H9 (cell line): ENCODE results near the gene TMEM63B. TPM values are rescaled to one million over a fixed set of nuclear protein-coding genes. Genes with fewer than 3 reads are reported as not detected.

Experiments used
- DNase-seq: peaks from one replicate; pipeline ENCODE4 v3.0.0-alpha.2; 2017
- H2AFZ ChIP-seq: one replicate; pipeline ENCODE4 v1.6.1; 2013; ENCODE audit warnings: mild to moderate bottlenecking, low read length, control low read depth, moderate library complexity
- H2AK5ac ChIP-seq: 2 replicates; pipeline ENCODE4 v1.6.1; 2013; ENCODE audit warnings: low read length, control low read depth, mixed read lengths; ENCODE audit not compliant: insufficient read length
- H2BK120ac ChIP-seq: one replicate; pipeline ENCODE4 v1.6.1; 2013; ENCODE audit warnings: low read depth, mild to moderate bottlenecking, low read length, control low read depth, inconsistent platforms; ENCODE audit not compliant: poor library complexity, severe bottlenecking
- H2BK12ac ChIP-seq: 2 replicates; pipeline ENCODE4 v1.6.1; 2013; ENCODE audit warnings: low read length, control low read depth, mixed read lengths, low read depth; ENCODE audit not compliant: insufficient read length
- H2BK15ac ChIP-seq: 2 replicates; pipeline ENCODE4 v1.6.1; 2013; ENCODE audit warnings: low read depth, low read length, control low read depth
- H2BK20ac ChIP-seq: one replicate; pipeline ENCODE4 v1.6.1; 2013; ENCODE audit warnings: low read depth, mild to moderate bottlenecking, low read length, control low read depth, inconsistent platforms; ENCODE audit not compliant: poor library complexity, severe bottlenecking
- H2BK5ac ChIP-seq: 2 replicates; pipeline ENCODE4 v1.6.1; 2013; ENCODE audit warnings: low read length, control low read depth, mixed read lengths; ENCODE audit not compliant: insufficient read length
- H3K14ac ChIP-seq: 2 replicates; pipeline ENCODE4 v1.6.1; 2013; ENCODE audit warnings: low read length, control low read depth; ENCODE audit not compliant: insufficient read depth
- H3K18ac ChIP-seq: 2 replicates; pipeline ENCODE4 v1.6.1; 2013; ENCODE audit warnings: low read depth, mild to moderate bottlenecking, mixed read lengths, low read length, control low read depth; ENCODE audit not compliant: insufficient read length
- H3K23ac ChIP-seq: 2 replicates; pipeline ENCODE4 v1.6.1; 2013; ENCODE audit warnings: low read length, control low read depth, mixed read lengths, low read depth; ENCODE audit not compliant: insufficient read length
- H3K23me2 ChIP-seq: 2 replicates; pipeline ENCODE4 v1.6.1; 2013; ENCODE audit warnings: low read depth, mild to moderate bottlenecking, mixed read lengths, low read length, control low read depth; ENCODE audit not compliant: insufficient read length, poor library complexity, severe bottlenecking
- H3K27ac ChIP-seq: 2 replicates; pipeline ENCODE4 v1.5.1; 2013; ENCODE audit warnings: low read length, control low read depth, mixed read lengths, low read depth; ENCODE audit not compliant: insufficient read length
- H3K27me3 ChIP-seq: 2 replicates; pipeline ENCODE4 v1.6.1; 2013; ENCODE audit warnings: low read length, control low read depth, inconsistent platforms; ENCODE audit not compliant: insufficient read depth
- H3K4ac ChIP-seq: 2 replicates; pipeline ENCODE4 v1.6.1; 2013; ENCODE audit warnings: low read depth, mild to moderate bottlenecking, control low read depth, inconsistent platforms, low read length, moderate library complexity
- H3K4me1 ChIP-seq: 2 replicates; pipeline ENCODE4 v1.6.1; 2013; ENCODE audit warnings: low read length, control low read depth, inconsistent platforms; ENCODE audit not compliant: insufficient read depth
- H3K4me2 ChIP-seq: 2 replicates; pipeline ENCODE4 v1.6.1; 2013; ENCODE audit warnings: low read length, control low read depth, mixed read lengths; ENCODE audit not compliant: insufficient read length, insufficient read depth
- H3K56ac ChIP-seq: 2 replicates; pipeline ENCODE4 v1.6.1; 2013; ENCODE audit warnings: low read depth, mild to moderate bottlenecking, mixed read lengths, low read length, control low read depth; ENCODE audit not compliant: insufficient read length
- H3K79me1 ChIP-seq: 2 replicates; pipeline ENCODE4 v1.6.1; 2013; ENCODE audit warnings: low read depth, mild to moderate bottlenecking, moderate library complexity, low read length, control low read depth, inconsistent platforms; ENCODE audit not compliant: insufficient read depth, poor library complexity, severe bottlenecking
- H3K79me2 ChIP-seq: 2 replicates; pipeline ENCODE4 v1.6.1; 2013; ENCODE audit warnings: low read length, control low read depth, inconsistent platforms; ENCODE audit not compliant: insufficient read depth
- H3K9ac ChIP-seq: 2 replicates; pipeline ENCODE4 v1.6.1; 2013; ENCODE audit warnings: low read length, control low read depth, mixed read lengths; ENCODE audit not compliant: insufficient read length; ENCODE audit errors: extremely low read depth
- H3K9me3 ChIP-seq: one replicate; pipeline ENCODE4 v1.6.1; 2013; ENCODE audit warnings: low read depth, low read length, inconsistent platforms; ENCODE audit not compliant: control insufficient read depth
- H3T11ph ChIP-seq: one replicate; pipeline ENCODE4 v1.6.1; 2013; ENCODE audit warnings: mild to moderate bottlenecking, low read length, control low read depth, inconsistent platforms
- H4K20me1 ChIP-seq: one replicate; pipeline ENCODE4 v1.6.1; 2013; ENCODE audit not compliant: control insufficient read depth, insufficient read length, insufficient read depth
- H4K5ac ChIP-seq: 2 replicates; pipeline ENCODE4 v1.6.1; 2013; ENCODE audit warnings: low read depth, mild to moderate bottlenecking, mixed read lengths, low read length, control low read depth; ENCODE audit not compliant: insufficient read length
- H4K8ac ChIP-seq: replicated peaks from 2 replicates; pipeline ENCODE4 v1.6.1; 2013; ENCODE audit warnings: low read length, control low read depth, mixed read lengths, low read depth; ENCODE audit not compliant: insufficient read length
- H4K91ac ChIP-seq: 2 replicates; pipeline ENCODE4 v1.6.1; 2013; ENCODE audit warnings: low read depth, mild to moderate bottlenecking, moderate library complexity, mixed read lengths, low read length, control low read depth; ENCODE audit not compliant: insufficient read length
- H3K27ac Mint-ChIP-seq, 3 experiments: 2 replicates in 2 of 3; 3 replicates in 1 of 3; pipeline ENCODE4 v1.8.0; 2020 to 2021; ENCODE audit warnings: mixed read lengths in 3 of 3, mild to moderate bottlenecking in 1 of 3, moderate library complexity in 1 of 3
- H3K27me3 Mint-ChIP-seq: 2 replicates; pipeline ENCODE4 v1.8.0; 2021; ENCODE audit warnings: low read depth, mild to moderate bottlenecking, moderate library complexity, mixed read lengths
- H3K36me3 Mint-ChIP-seq, 3 experiments: 2 replicates in 2 of 3; 3 replicates in 1 of 3; pipeline ENCODE4 v1.8.0; 2020 to 2021; ENCODE audit warnings: low read depth in 3 of 3, mixed read lengths in 3 of 3; ENCODE audit not compliant: insufficient read depth in 1 of 3
- H3K4me1 Mint-ChIP-seq, 2 experiments: 2 replicates each; pipeline ENCODE4 v1.8.0; 2020; ENCODE audit warnings: mixed read lengths in 2 of 2
- H3K4me3 Mint-ChIP-seq, 2 experiments: 2 replicates in 1 of 2; 3 replicates in 1 of 2; pipeline ENCODE4 v1.8.0; 2020 to 2021; ENCODE audit warnings: mild to moderate bottlenecking in 2 of 2, mixed read lengths in 2 of 2, moderate library complexity in 1 of 2
- H3K9me3 Mint-ChIP-seq, 2 experiments: 2 replicates in 1 of 2; 3 replicates in 1 of 2; pipeline ENCODE4 v1.8.0; 2020; ENCODE audit warnings: mild to moderate bottlenecking in 2 of 2, mixed read lengths in 2 of 2, moderate library complexity in 1 of 2
- CTCF ChIP-seq: fragments of 200-600 bp; sonication (generic); conservative IDR thresholded peaks from 3 replicates; pipeline ENCODE4 v1.8.0; 2021; ENCODE audit warnings: antibody characterized with exemption, mild to moderate bottlenecking
- WGBS: extraction: QIAGEN DNeasy Blood & Tissue Kit; methylation state at CpG from one replicate; pipeline ENCODE4 v1.1.7; 2013; ENCODE audit warnings: missing lambda C conversion rate, low lambda C conversion rate, mixed read lengths; ENCODE audit not compliant: insufficient read length; ENCODE audit errors: extremely low coverage; 5-methylcytosine and 5-hydroxymethylcytosine counted together
- total RNA-seq: library from RNA; stranded (reverse); gene quantifications from 2 replicates; pipeline ENCODE4 v1.2.1, GENCODE V29; 2021

TMEM63B gene
- total RNA-seq, 1 experiment from 2014 or later, result 56.3 TPM

GRCh38 chr6:44169154-44169553 lies 41.8 kb downstream of the TMEM63B start:
- Histone ChIP-seq H3K4ac (no peak overlapping the region), H2BK120ac (no peak overlapping the region), H3K18ac (no peak overlapping the region), H4K8ac (no peak overlapping the region), H2BK12ac (no peak overlapping the region), H4K20me1 (peaks cover 3% of the 10 kb centered on the region), H3K9me3 (no peaks in the 10 kb centered on the region), H4K5ac (no peak overlapping the region), H4K91ac (no peak overlapping the region), H2BK15ac (no peak overlapping the region), H2AK5ac (no peak overlapping the region), H3K27ac (no peak overlapping the region), H3K23me2 (no peaks in the 10 kb centered on the region), H3K27me3 (no peaks in the 10 kb centered on the region), H3K79me2 (no peaks in the 10 kb centered on the region), H3K4me1 (peaks cover 10% of the 10 kb centered on the region; the same call in 1 of the 2 replicates), H2BK5ac (no peak overlapping the region), H3K23ac (no peak overlapping the region), H3K79me1 (no peaks in the 10 kb centered on the region), H2AFZ (no peak overlapping the region), H3K4me2 (no peak overlapping the region), H2BK20ac (no peak overlapping the region), H3K9ac (no peak overlapping the region), H3K56ac (no peak overlapping the region), H3K14ac (no peak overlapping the region), H3T11ph (no peak overlapping the region)
- TF ChIP-seq CTCF, result no peak
- H3K27ac Mint-ChIP-seq, result no peak overlapping the region; a peak in 1 of 7 replicates
- no CpG with 5 or more reads among the region's 9 CpGs for WGBS
- peaks cover 28 to 37% of the 10 kb centered on the region in 2 experiments for H3K4me1 Mint-ChIP-seq
- DNase-seq, result no peak
- peaks cover 8% of the 10 kb centered on the region for H3K27me3 Mint-ChIP-seq
- no peaks in the 10 kb centered on the region for H3K36me3 Mint-ChIP-seq
- H3K4me3 Mint-ChIP-seq, result no peak overlapping the region
- H3K9me3 Mint-ChIP-seq, result no peaks in the 10 kb centered on the region
